HepG2 (cell line): Measurements from ENCODE around the gene GYS1. TPM values are rescaled to one million over a fixed set of nuclear protein-coding genes. Genes with fewer than 3 reads are reported as not detected.

Experiments used
- CEBPZ ChIP-seq: IDR thresholded peaks from 2 replicates; pipeline ENCODE4 v1.6.1; 2012; ENCODE audit warnings: low read length, improper control_type of control experiment
- ELK4 ChIP-seq: sonication (generic); formaldehyde crosslinking; IDR thresholded peaks from 2 replicates; pipeline ENCODE4 v1.9.0; 2021; ENCODE audit warnings: missing genetic modification reagents, borderline replicate concordance
- GTF3A ChIP-seq: sonication (generic); formaldehyde crosslinking; conservative IDR thresholded peaks from 2 replicates; pipeline ENCODE4 v1.4.0; 2020; ENCODE audit warnings: mild to moderate bottlenecking, missing genetic modification reagents
- HBP1 ChIP-seq: IDR thresholded peaks from 2 replicates; pipeline ENCODE4 v1.6.1; 2016; ENCODE audit warnings: low read depth, control low read depth
- MIER2 ChIP-seq: IDR thresholded peaks from 2 replicates; pipeline ENCODE4 v1.6.1; 2016; ENCODE audit warnings: missing biosample characterization, missing genetic modification reagents
- MTA1 ChIP-seq: sonication (generic); formaldehyde crosslinking; IDR thresholded peaks from 2 replicates; pipeline ENCODE4 v1.4.0; 2020; ENCODE audit warnings: missing genetic modification reagents, mild to moderate bottlenecking, borderline replicate concordance
- SP4 ChIP-seq: sonication (generic); formaldehyde crosslinking; IDR thresholded peaks from 2 replicates; pipeline ENCODE4 v1.8.1; 2023; ENCODE audit warnings: mild to moderate bottlenecking, missing genetic modification reagents
- SSRP1 ChIP-seq: IDR thresholded peaks from 2 replicates; pipeline ENCODE4 v1.6.1; 2016; ENCODE audit warnings: control low read depth
- TAF15 ChIP-seq: fragments of 200-400 bp; formaldehyde crosslinking; IDR thresholded peaks from one replicate; pipeline ENCODE4 v1.6.1; 2018; ENCODE audit warnings: mild to moderate bottlenecking, low read depth, low read length; ENCODE audit not compliant: poor library complexity, severe bottlenecking
- ZFAT ChIP-seq: sonication (generic); formaldehyde crosslinking; conservative IDR thresholded peaks from 2 replicates; pipeline ENCODE4 v1.8.1; 2023; ENCODE audit warnings: missing genetic modification reagents, inconsistent platforms
- ZFP37 ChIP-seq: sonication (generic); formaldehyde crosslinking; IDR thresholded peaks from 2 replicates; pipeline ENCODE4 v1.4.0; 2020; ENCODE audit warnings: missing genetic modification reagents, borderline replicate concordance
- ZFP62 ChIP-seq: sonication (generic); formaldehyde crosslinking; IDR thresholded peaks from 2 replicates; pipeline ENCODE4 v1.4.0; 2020; ENCODE audit warnings: missing genetic modification reagents
- ZMAT3 ChIP-seq: sonication (generic); formaldehyde crosslinking; conservative IDR thresholded peaks from 2 replicates; pipeline ENCODE4 v1.7.0; 2021; ENCODE audit warnings: missing genetic modification reagents
- ZNF101 ChIP-seq: sonication (generic); formaldehyde crosslinking; IDR thresholded peaks from 2 replicates; pipeline ENCODE4 v1.4.0; 2020; ENCODE audit warnings: mild to moderate bottlenecking, low read depth, missing genetic modification reagents, borderline replicate concordance
- ZNF230 ChIP-seq: sonication (generic); formaldehyde crosslinking; IDR thresholded peaks from 2 replicates; pipeline ENCODE4 v1.4.0; 2020; ENCODE audit warnings: mild to moderate bottlenecking, missing genetic modification reagents
- ZNF552 ChIP-seq: sonication (generic); formaldehyde crosslinking; IDR thresholded peaks from 2 replicates; pipeline ENCODE4 v1.9.0; 2022; ENCODE audit warnings: missing genetic modification reagents, mild to moderate bottlenecking, borderline replicate concordance
- polyA plus RNA-seq, 8 experiments: library from polyadenylated mRNA; depleted of rRNA in 3 of 8; stranded (reverse) in 7 of 8; unstranded in 1 of 8; fragments of >200 nt; fragmentation: Illumina TruSeq in 4 of 8; extraction: Trizol in 4 of 8; gene quantifications; 2 replicates each; pipeline versions ENCODE4 v1.2.1 to v1.2.3, GENCODE V29; 2011 to 2016; ENCODE audit warnings: low read depth in 4 of 8, missing spikeins in 1 of 8, mixed read lengths in 1 of 8; ENCODE audit not compliant: insufficient read depth in 1 of 8
- total RNA-seq, 5 experiments: library from RNA; depleted of rRNA; stranded (reverse); fragments of >200 nt; fragmentation: Illumina TruSeq; extraction: Trizol; gene quantifications; 2 replicates each; pipeline ENCODE4 v1.2.3, GENCODE V29; 2016; ENCODE audit warnings: low read depth in 1 of 5
- TF ChIP-seq, protein P1 (sequence below): sonication (generic); formaldehyde crosslinking; IDR thresholded peaks from 2 replicates; pipeline ENCODE4 v1.8.1; 2023; ENCODE audit warnings: mild to moderate bottlenecking, inconsistent platforms, moderate library complexity, missing genetic modification reagents, borderline replicate concordance
- TF ChIP-seq, protein P2 (sequence below): sonication (generic); formaldehyde crosslinking; IDR thresholded peaks from 2 replicates; pipeline ENCODE4 v1.4.0; 2020; ENCODE audit warnings: missing genetic modification reagents
- TF ChIP-seq, protein P3 (sequence below): sonication (generic); formaldehyde crosslinking; IDR thresholded peaks from 2 replicates; pipeline ENCODE4 v1.5.0; 2020; ENCODE audit warnings: missing genetic modification reagents

GYS1 gene
- total and polyA plus RNA-seq, 2 of the 13 experiments (the other 11 are each of a cell fraction or from before 2014, with no cell fraction given): 18.4 to 42.1 TPM

- TF ChIP-seq ZFP62 (CRISPR knock-in tag) (no peak), ELK4 (CRISPR knock-in tag) (no peak), SP4 (CRISPR knock-in tag) (no peak), ZFAT (CRISPR knock-in tag) (no peak), CEBPZ (no peak), ZMAT3 (CRISPR knock-in tag) (0 out of 2 replicates have a peak, but pooled peaks have one; percentile 20), SSRP1 (CRISPR knock-in tag) (no peak), HBP1 (no peak), ZNF230 (CRISPR knock-in tag) (0 out of 2 replicates have a peak, but pooled peaks have one; percentile 3), TAF15 (no peak), GTF3A (no peak), MIER2 (no peak), ZNF552 (CRISPR knock-in tag) (peak; percentile 3; the same call in 1 of the 2 replicates), ZNF101 (CRISPR knock-in tag) (0 out of 2 replicates have a peak, but pooled peaks have one; percentile 3), MTA1 (CRISPR knock-in tag) (no peak), ZFP37 (CRISPR knock-in tag) (no peak)
- TF ChIP-seq, protein P1, sequence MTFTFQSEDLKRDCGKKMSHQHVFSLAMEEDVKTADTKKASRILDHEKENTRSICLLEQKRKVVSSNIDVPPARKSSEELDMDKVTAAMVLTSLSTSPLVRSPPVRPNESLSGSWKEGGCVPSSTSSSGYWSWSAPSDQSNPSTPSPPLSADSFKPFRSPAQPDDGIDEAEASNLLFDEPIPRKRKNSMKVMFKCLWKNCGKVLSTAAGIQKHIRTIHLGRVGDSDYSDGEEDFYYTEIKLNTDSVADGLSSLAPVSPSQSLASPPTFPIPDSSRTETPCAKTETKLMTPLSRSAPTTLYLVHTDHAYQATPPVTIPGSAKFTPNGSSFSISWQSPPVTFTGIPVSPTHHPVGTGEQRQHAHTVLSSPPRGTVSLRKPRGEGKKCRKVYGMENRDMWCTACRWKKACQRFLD (CRISPR knock-in tag): no peak
- TF ChIP-seq, protein P2, sequence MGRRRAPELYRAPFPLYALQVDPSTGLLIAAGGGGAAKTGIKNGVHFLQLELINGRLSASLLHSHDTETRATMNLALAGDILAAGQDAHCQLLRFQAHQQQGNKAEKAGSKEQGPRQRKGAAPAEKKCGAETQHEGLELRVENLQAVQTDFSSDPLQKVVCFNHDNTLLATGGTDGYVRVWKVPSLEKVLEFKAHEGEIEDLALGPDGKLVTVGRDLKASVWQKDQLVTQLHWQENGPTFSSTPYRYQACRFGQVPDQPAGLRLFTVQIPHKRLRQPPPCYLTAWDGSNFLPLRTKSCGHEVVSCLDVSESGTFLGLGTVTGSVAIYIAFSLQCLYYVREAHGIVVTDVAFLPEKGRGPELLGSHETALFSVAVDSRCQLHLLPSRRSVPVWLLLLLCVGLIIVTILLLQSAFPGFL (CRISPR knock-in tag): no peak
- TF ChIP-seq, protein P3, sequence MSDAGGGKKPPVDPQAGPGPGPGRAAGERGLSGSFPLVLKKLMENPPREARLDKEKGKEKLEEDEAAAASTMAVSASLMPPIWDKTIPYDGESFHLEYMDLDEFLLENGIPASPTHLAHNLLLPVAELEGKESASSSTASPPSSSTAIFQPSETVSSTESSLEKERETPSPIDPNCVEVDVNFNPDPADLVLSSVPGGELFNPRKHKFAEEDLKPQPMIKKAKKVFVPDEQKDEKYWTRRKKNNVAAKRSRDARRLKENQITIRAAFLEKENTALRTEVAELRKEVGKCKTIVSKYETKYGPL (CRISPR knock-in tag): no peak
Observed at GRCh38 chr19:48961673-48962028, 31.5 kb downstream of the GYS1 start (continued).
